NCI-H524 (cell line): ENCODE data around the gene CABP2.
A peak's percentile ranks its signal among the peaks of the same experiment; 100 is the strongest.
"Not testable (repeated sequence)": the region's sequence is repeated elsewhere in the genome, so short reads cannot be mapped to it uniquely, and the experiment has no call there.

Source experiments
- DNase-seq, 2 experiments: peaks; one replicate each; lab custom pipeline; 2025; lab: John Stamatoyannopoulos, UW

The CABP2 gene

DNA sequence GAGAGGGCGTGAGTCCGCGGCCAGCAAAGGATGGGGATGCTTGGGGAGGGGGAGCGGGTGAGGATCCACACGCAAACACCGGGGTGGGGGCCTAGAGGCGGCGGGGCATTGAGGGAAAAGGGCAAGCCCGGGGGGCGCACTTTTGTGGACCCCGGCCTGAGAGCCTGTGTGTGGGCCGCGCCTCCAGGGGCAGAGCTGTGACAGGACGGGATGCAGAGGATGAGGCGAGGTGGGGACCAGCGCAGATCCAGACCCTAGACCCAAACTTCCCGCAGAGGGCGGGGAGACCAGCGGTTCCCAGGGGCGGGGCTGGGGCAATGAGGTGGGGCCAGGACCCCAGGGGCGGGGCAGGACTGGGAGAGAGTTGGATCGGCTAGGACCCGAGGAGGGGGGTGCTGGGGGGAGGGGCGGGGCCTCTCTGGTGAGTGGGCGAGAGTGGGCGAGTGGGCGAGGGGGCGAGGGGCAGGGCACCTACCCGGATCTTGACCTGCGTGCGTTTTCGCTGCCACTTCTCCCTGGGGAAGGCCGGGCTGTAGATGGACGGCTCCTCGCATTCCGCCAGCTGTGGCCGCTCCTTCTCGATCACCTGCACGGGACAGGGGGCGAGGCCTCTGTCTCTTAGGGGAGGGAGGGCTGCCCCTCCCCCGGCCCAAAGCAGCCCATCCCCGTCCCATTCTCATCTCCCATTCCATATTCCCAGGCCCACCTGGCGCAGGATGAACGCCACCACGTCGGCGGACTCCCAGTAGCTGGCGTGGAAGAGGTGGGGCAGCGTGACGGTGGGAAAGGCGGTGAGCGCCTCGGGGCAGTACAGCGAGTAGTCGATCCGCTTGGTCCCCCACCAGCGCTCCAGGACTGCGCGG is 28.6 kb downstream of the CABP2 start:
- no peak for DNase-seq

DNA sequence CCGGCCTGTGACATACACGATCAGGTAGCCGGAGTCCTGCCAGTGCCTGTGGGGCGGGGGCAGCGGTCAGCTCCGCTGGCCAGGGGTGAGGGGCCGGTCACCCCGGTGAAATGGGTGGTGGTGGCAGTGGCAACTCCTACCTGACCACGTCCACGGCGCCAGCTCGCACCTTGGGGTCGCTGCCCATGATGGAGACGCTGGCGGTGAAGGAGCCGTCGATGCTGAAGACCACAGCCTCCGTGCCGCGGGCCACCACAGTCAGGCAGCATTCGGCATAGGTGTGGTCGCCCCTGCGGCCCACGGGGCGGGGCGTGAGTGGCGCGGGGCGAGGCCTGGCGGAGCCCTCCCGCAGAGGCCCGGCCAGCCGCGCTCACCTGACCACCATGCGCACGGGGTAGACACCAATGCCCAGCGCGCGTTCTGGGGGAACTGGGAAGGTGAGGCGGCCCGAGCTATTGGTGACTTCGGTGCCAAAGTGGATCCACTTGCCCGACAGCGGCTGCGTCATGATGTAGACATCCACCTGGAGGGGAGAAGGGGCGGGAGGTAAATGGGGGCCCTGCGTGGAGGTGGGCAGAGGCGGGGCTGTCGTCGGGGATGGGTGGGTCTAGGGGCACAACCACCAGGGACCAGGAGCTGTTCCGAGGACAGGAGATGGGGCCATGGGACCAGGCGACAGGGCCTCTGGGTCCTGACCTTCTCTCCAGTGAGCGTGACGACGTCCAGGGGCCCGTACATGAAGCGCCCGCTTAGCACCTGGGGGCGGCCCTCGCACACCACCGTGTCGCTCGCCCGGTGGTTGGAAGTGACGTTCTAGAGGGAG is 29.5 kb downstream of the CABP2 start:
- DNase-seq, result no peak

DNA sequence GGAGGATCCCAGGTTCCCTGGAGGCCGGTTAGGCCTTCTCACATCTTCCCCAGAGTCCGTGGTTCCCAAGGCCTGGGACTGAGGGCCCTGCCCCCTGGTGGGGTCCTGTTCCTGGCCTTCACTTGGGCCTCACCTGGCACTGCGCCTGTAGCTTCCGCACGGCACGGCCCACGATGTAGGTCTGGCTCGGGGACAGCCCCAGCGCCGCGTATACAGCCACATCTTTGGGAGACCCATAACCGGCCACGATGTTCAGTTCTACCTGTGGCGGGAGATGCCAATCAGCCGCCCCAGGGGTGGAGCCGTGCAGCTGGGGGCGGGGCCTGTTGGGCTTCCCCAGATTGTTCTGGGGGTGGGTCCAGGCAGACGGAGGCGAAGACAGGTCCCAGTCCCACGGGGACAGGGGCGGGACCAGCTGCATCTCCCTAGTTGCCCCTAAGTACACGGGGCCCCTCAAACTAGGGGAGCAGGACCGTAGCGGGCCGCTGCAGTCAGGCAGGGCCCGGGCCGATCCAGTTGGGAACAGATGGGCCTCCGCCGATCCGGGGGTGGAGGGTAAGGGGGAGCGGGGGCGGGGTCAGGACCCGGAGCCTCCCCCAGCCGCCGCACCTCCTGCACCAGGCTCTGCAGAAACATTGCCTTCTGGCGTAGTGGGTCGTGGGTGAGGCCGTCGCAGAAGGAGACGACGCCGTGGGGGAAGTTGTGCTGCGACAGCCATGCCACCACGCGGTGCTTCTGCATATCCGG is 30.3 kb downstream of the CABP2 start:
- no peak for DNase-seq

DNA sequence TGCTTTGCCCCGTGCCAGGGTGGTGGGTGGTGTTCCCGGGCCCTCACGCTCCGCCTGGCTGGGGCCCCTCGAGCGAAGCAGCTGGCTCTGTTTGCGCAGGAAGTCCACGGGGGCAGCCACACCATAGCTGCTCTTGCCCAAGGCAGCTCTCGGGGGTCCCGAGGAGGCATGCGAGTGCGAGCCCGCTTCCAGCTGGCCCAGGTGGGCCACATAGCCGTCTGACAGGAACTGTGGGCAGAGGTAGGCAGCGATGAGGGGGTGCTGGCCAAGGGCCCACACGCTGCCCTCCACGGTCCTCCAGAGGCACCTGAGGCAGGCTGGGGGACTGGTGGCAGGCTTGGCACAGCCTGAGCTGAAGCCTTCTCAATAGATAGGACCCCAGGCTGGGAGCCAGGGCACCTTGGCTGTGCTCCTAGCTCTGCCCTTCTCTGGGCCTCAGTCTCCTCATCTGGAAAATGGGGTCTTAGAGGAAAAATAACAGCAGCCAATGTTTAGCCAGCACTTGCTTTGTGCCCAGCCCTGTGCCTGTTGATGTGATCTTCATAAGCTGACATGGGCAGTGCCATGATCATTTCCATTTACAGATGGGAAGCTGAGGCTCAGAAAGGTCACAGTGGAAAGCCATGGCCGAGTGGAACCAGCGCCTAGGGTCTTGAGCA is 31.0 kb downstream of the CABP2 start:
- DNase-seq, result no peak

DNA sequence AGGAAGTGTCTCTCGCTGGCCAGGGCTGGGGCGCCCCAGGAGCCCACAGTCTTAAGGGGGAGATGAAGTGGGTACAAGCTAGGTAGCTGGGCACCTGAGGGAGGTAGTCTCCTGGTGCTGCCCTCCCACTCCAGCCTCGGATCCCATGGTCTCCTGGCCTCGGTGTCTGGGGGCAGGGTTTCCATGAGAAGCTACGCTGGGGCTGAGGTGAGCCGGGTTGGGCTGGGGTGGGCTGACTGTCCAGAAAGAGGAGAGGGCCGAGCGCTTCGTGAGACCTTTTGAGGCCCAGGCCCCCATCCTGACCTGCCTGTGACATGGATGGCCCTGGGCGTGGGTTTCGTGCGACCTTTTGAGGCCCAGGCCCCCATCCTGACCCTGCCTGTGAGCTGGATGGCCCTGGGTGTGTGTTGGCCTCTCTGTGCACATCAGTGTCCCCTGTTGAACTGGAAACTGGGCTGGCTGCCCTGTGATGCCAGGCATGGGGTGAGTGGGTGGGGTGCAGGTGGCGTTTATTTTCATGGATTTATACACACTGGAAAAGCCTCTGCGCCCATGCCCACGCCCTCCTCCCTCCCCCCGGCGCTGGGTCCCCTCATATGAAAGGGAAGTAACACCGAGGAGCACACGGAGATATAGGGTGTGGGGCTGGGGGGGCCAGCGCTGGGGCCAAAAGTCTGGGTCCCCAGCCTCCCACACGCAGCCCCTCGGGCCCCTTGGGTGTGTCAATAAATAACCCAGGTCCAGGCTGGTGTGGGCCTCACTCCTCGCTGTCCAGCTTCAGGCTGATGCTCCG is 31.8 kb downstream of the CABP2 start:
- no peak for DNase-seq

DNA sequence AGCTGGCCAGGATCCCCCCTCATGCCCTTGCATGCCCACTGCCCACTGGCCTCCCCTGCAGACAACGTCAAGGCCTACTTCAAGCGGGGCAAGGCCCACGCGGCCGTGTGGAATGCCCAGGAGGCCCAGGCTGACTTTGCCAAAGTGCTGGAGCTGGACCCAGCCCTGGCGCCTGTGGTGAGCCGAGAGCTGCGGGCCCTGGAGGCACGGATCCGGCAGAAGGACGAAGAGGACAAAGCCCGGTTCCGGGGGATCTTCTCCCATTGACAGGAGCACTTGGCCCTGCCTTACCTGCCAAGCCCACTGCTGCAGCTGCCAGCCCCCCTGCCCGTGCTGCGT is 32.5 kb downstream of the CABP2 start:
- DNase-seq, result no peak

DNA sequence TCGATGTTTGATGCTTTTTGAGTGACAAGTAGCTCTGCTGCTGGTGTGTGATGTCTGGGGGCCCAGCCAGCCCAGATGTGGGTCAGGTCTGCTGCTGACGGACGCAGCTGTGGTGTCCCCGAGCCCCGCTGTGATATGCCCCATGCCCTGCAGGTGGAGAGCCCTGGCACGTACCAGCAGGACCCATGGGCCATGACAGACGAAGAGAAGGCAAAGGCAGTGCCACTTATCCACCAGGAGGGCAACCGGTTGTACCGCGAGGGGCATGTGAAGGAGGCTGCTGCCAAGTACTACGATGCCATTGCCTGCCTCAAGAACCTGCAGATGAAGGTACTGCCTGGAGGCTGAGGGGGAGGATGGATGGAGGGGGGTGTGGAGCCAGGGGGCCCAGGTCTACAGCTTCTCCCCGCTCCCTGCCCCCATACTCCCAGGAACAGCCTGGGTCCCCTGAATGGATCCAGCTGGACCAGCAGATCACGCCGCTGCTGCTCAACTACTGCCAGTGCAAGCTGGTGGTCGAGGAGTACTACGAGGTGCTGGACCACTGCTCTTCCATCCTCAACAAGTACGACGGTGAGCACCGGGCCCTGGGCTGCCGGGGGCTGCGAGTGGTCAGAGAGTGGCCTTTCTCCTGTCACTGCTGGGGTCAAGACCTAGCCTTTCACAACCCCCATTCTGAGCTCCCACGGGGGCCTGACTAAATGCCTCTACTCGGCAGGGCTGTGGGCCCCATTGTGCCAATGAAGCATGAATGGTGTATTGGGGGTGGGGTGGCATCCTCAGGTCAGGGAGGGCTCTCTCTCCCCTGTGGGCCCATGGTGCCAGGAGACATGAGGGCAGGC is 33.1 kb downstream of the CABP2 start:
- no peak for DNase-seq

DNA sequence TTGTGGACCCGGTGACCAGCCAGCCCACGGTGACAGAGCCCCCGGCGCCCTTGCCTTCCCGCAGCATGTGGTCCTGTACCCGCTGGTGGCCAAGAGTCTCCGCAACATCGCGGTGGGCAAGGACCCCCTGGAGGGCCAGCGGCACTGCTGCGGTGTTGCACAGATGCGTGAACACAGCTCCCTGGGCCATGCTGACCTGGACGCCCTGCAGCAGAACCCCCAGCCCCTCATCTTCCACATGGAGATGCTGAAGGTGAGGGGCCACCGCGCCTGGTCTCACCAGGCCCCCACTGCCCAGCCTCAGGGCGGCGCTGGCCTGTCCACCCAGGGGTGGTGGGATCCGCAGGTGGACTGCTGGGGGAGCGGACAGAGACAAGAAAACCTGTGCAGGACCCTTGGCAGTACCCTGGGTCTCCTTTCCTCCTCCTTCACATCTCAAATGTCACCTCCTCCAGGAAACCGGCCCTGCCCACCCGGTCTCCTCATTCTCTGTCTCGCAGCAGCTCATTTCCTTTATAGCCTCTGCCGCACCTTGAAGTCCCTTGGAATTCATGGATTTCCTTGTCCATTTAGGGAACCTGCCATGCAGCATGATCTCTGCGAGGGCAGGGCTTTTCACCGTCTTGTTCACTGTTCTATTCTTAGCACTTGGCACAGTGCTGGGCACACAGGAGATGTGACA is 33.9 kb downstream of the CABP2 start:
- no peak for DNase-seq

DNA sequence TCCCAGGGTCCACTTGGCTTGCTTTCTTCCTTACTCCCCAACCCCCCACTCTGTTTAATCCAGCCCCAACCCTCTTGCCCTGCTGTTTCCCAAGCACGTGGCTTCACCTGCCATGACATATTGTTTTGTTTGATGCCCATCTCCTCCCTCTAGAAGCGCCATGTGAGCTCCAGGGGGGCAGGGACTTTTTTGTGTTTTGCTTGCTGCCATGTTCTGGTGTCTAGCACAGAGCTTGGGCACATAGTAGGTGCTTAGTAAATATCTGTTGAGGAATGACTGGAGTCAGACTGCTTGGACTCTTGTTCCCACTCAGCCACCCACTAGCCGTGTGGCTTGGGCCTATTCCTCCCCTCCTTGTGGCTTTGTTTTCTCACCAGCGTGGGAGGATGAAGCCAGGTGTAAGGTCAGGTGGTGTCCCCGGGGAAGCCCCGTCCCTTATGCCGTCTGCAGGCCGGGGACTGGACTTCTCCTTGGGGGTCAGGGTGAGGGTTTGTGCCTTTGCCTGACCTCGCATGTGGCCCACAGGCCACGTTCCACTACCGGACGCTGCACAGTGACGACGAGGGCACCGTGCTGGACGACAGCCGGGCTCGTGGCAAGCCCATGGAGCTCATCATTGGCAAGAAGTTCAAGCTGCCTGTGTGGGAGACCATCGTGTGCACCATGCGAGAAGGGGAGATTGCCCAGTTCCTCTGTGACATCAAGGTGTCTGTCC is 36.6 kb downstream of the CABP2 start:
- DNase-seq, result no peak

DNA sequence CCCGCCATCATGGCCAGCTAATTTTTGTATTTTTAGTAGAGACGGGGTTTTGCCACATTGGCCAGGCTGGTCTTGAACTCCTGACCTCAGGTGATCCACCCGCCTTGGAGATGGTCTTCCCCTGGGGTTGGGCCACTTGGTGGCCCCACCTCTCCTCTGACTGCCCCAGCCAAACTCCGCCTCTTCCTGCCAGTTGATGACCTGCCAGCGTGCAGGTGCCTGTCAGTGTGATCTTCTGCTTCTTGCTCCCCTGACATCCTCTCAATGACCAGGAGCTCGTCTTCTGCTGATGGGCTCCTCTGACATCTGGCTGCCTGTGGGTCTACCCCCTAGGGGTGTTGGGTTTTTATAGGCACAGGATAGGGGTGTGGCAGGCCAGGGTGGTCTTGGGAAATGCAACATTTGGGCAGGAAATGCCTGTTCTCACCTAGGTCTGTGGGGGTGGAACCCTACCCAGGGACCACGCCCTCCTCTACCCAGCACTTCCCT is 37.3 kb downstream of the CABP2 start:
- not testable (repeated sequence) for DNase-seq

DNA sequence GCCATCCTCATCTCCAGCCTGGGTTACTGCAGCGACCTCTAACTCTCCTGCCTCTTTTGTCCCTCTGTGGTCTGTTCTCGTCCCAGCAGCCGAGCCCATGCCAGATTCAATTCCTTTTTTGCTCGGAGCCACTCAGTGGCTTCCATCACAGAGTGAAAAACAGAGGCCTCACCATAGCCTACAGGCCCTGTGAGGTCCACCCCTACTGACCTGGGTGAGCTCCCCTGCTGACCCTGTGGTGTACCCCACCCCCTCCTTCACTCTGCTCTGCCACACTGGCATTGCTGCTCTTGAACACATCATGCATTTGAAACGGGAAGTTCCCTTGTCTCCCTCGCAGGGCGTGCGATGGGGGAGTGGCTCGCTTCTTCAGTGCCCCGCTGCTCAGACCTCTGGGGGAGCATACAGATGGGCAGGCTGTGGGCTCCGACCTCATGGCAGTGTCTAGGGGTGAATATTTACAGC is 38.4 kb downstream of the CABP2 start:
- no peak for DNase-seq

DNA sequence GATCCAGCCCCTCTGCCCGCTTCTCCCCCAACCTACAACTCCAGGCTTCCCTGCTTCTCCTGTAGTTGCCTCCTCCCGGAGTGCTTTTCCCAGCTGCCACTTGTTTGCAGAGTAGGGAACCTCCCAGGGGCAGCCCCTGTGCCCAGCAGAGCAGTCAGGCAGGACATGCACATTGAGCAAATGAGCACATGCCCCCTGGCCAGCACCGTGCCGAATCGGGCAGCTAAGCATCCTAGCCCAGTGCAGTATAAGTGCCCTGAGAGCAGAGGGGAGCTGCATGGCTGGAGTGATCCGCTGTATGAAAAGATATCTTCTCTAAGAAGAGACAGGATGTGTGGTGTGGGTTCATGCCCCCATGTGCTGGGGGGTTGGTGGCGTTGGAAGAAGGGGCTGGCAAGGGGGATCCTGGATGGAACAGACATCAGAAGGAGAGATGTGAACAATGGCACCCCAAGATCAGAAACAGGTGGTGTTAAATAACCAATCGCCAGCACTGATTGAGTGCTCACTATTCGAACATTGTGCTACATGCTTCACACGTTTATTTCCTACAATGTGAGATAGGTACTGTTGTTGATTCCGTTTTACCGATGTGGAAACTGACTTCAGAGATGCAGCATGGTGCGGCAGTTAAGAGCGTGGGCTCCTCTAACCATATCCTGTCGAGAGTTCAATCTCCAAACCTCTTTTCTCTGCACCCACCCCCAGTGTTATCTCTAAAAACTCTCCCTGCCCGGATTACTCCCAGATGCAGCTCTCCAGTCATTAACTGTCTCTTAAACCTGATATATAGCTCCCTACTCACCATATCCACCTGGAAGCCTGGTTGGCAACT is 39.2 kb downstream of the CABP2 start:
- DNase-seq, result no peak

DNA sequence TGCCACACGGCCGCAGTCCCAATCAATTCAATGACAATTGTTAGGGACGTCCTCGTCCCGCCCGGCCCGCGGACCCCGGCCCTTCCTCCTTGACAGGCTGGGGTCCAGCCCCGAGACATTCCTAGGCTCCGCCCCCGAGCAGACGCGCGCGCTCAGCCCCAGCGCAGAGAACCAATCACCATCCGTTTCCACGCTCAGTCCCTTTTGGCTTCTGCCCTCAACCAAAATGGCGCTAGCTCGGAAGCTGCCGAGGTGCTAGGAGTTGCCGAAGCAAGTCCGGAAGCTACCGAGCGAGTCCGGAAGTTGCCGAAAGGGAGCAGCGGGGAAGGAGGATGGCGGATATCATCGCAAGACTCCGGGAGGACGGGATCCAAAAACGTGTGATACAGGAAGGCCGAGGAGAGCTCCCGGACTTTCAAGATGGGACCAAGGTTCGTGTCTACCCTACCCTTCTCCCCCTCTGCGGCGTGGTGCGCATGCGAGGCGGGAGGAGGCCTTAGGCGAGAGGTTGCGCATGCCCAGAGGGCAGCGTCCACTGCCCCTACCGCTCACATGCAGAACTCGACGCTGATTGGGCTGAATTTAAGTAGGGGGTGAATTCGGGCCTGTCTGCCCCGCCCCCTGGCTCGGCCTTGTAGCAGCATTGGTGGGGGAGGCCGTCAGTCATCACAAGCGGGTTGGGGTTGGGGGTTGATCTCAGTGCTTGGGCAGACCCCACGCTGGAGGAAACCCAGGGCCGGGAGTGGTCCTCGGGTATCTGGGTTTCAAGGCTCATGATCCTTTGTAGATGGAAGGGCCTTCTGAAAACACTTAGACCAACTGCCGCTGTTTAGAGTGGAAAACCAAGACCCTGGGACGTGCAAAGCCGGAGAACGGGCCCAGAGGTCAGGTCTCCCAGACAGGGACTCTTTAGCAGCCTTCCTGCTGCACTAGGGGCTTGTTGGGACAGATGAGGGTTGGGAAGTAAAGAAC is 40.1 kb downstream of the CABP2 start, which contains the start of gene AIP:
Gene AIP, plus strand, starts transcription at position 200 of the 972 bp plus-strand sequence. Its CDS starts 133 bp downstream, at position 333.
- peak; percentile 94 to 96 for DNase-seq

DNA sequence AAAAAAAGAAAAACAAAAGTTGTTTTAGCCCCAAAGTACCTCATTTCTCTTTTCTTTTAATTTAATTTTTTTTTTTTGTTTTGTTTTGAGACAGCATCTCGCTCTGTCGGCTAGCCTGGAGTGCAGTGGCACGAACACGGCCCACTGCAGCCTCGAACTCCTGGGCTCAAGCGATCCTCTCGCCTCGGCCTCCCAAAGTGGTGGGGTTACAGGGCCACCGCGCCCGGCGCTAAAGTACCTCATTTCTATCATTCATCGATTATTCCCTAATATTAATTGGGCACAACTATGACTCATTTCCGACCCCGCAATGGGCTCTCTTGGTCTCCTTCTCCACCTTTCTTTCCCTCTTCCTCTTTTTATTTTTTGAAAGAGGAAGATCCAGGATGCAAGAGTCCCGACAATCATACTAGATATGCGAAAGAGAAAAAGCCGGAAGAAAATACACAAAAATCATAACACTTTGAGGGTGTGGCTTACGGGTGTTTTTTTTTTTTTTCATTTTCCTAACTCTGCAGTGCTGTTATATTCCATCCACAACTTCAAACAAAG is 40.9 kb downstream of the CABP2 start:
- DNase-seq, result no peak

DNA sequence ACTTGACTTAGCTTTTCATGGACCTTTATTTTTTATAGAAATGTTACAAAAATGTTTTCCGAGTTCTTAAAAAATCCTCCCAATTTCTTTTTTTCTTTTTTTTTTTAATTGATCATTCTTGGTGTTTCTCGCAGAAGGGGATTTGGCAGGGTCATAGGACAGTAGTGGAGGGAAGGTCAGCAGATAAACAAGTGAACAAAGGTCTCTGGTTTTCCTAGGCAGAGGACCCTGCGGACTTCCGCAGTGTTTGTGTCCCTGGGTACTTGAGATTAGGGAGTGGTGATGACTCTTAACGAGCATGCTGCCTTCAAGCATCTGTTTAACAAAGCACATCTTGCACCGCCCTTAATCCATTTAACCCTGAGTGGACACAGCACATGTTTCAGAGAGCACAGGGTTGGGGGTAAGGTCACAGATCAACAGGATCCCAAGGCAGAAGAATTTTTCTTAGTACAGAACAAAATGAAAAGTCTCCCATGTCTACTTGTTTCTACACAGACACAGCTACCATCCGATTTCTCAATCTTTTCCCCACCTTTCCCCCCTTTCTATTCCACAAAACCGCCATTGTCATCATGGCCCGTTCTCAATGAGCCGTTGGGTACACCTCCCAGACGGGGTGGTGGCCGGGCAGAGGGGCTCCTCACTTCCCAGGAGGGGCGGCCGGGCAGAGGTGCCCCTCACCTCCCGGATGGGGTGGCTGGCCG is 45.7 kb downstream of the CABP2 start:
- not testable (repeated sequence) for DNase-seq
